ENCODE results near the gene FRMD4A.
A peak's percentile ranks its signal among the peaks of the same experiment; 100 is the strongest.

The FRMD4A gene

GRCh38 chr10:13672548-13672947 is 658.2 kb downstream of the FRMD4A start:
- no peak for DNase-seq (ENCODE audit: low spot score)

DNA sequence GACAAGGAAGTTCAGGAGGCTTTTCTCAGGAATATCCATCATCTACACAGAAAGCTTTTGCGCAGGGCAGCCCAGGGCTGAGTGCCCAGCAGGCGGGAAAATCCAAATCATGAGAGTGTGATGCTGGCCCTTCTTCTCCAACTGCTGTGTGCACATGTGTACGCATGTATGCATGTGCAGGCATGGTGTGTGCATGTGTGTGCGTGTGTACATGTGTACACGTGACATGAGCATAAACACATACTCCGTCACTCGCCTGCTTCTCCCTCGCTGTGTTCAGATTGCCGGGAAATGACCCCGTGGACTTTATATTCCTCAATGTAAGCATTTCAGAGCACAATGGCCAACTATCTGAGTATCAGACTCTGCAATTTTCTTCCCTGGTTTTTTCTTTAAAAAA is 658.8 kb downstream of the FRMD4A start:
- no peak for DNase-seq (ENCODE audit: low spot score)

DNA sequence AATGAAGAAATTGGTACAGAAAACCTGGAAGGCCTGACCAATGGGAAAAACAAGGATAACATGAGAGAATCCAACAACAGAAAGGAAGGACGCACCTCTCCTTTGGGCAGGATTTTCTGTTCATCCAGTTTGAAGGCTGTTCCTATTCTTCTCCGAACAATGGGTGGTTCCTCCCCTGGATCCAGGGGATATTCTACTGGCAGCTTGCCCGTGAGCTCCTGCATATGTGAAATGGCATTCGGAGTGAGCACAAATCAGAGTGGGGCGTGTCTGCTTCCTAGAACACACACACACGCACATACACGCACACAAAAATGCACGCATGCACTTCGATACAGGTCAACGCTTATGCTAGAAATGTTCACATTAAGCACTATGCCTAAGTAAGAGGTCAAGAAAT is 660.4 kb downstream of the FRMD4A start:
- DNase-seq (ENCODE audit: low spot score): no peak

- DNase-seq (ENCODE audit: low spot score): no peak
Observed at GRCh38 chr10:13669901-13670300, 660.8 kb downstream of the FRMD4A start.

DNA sequence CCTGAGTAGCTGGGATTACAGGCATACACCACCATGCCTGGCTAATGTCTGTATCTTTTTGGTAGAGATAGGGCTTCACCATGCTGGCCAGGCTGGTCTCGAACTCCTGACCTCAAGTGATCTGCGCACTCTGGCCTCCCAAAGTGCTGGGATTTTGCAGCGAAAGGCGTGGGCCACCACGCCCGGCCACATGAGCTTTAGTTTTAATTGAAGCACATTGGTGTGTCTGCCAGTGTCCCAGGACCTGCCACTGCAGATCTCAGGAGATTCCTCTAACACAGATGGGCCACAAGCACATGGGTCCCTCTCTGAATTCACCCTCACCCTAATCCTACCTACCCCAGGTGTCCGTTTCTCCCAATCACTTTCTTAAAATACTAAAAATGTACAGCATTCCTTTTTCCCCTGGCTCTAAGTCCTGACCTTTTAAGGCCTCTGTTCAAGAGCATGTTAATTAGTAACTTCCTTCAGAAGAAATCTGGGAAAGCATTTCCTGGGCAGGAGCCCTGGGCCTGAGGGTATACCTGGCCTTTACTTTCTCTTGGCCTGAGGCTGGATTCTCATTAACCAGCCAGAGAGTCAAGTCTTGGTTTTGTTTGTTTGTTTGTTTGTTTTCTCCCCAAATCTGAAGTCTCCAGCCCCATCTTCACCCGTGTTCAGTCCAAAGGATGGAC is 661.4 kb downstream of the FRMD4A start:
- no peak for DNase-seq (ENCODE audit: low spot score)

DNA sequence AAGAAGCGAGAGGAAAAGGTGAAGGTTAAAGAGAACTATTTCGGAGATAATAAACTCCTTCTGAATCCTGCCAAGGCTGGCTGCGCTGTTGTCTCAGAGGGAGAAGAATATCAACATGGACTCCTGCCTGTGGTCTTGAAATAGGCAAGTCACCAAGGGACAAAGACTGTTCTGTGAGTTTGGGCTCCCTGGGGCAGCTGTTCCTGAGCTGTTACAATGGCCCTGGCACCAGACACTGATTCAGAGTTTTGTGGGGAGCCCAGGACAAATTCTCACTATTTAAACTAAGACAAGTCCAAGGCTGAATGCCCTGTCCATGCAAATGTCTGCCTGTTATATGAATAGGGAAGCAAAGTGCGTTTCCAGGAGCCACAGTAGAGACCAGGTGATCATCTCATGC is 662.6 kb downstream of the FRMD4A start:
- DNase-seq (ENCODE audit: low spot score): no peak

DNA sequence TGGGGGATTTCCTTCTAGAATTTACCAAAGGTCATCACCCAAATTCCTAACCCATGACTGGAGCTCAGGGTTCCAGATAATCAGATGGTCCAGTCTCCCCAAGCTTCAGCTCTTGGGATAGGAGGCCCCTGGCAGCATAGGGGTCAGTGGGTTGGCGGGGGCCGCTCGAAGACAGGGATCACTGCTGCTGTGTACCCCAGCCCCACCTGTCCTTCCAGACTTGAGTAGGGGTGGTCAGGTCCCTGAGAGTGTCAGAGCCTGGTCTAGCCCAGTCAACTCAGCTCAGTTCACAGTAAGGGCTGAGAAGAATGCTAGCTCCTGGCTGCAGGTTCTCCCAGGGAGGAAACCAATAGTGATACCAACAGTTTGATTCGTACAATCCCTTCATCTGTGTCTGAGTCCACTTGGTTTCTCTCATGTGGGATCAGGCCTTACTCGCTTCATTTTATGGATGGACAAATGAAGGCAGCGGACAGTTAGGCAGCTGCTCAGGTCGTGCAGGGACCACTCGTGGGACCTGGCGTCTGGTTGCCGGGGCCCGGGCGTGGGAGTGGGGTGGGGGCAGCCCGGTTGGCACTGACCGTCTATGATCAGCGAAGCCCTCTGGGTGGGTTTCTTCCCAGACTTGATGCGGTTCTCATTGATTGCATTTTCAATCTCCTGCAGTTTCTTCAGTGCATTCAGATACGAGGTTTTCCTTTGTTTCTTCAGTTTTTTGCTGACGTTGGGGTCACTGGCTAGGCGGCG is 665.0 kb downstream of the FRMD4A start:
- no peak for DNase-seq (ENCODE audit: low spot score)

- DNase-seq (ENCODE audit: low spot score): no peak
Observed at GRCh38 chr10:13661256-13661655, 669.5 kb downstream of the FRMD4A start.

DNA sequence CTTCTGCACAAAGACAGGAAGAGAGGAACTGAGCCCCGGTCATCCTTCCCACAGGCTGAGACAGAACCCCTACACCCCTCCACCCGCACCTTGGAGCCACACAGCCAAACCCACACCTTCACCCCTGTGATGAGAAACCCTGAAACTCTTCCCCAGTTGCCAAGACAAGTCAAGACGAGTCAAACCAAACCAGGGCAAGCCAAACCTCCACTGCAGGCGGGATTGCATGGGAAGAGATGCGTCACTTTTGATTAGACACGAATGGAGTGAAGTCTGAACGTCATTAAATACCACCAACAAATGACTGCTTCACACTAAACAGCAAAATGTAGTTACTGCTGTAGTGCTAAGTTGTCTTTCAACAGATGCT is 670.2 kb downstream of the FRMD4A start:
- peak; percentile 28 for DNase-seq (ENCODE audit: low spot score)

DNA sequence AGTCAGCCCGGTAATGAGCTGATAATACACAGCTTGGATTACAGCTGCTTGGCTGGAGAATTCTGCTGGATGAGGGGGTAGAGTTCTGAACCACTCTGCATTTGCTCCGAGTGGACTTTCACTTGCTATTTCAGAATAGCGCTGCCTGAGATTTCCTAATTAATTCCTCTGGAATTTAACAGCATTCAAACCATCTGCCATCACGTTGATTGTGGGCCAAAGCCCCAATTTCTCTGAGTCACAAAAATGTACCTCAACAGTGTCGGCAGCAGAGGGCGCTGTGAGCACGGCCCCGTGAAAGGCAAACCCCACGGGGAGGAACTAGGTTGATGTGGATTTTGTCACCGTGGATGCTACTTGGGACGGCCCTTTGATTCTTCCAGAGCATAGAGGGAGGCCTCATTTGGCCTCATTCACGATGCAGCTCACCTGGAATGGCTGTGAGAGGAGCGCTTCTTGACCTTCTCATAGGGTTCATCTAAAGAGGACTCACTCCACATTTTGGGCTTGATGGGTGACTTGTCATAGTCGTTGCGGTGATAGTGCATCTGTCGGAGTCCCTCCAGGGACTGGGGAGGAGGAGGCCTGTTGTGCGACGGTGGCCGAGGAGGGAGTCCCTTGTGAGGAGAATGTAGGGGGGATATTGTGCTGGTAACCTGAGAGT is 670.7 kb downstream of the FRMD4A start:
- DNase-seq (ENCODE audit: low spot score): peak; percentile 92

DNA sequence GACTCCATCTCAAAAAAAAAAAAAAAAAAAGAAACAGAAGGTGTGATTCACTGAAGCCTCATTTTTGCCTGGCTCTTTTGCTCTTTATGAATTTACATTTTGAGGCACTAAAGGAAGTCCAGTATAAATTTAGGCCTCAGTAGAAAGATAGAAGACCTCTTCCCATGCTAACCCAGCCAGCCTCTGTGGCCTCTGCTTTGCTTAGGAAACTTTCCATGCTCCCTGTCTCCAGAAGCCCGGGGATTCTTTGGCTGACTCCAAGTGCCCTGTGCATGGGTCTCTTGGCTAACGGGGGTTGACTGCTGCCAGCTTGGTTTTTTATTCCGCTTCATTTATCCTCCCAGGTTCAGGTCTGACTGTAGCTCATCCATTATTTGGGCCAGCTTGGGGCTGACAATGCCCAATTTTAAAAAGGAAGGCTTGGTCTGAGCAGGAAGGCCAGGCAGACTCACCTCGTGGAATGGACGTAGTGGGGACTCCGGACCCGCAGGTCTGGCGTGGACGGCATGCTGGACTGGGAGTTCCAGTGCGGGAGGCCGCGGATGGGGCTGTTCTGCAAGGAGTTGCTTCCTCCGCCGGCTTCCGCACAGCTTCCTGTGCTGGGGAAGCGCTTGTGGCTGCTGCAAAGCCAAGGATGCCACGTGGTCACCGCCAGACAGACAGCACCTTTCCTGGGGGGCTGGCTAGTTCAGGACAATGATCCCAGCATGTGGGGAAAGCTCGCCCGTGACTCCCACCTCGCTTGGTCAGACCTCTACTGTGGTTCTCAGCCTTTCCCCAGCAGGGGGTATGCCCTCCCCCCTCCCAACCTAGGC is 671.6 kb downstream of the FRMD4A start:
- DNase-seq (ENCODE audit: low spot score): no peak

DNA sequence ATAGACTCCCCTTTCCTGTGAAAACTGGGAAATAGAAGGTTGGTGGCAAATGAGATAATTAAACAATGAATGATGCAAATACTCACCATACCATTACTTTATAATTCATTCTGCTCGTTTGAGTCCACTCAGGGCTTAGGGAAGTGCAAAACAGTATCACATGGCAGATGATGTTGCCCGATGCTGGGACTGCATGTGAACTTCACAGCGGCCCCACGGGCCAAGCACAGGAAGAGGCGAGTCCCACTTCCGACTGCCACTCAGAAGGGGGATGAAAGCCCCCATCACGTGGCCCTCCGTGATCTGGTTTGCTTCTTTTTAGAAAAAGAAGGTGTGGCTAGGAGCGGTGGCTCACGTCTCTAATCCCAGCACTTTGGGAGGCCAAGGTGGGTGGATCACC is 672.5 kb downstream of the FRMD4A start:
- no peak for DNase-seq (ENCODE audit: low spot score)

GRCh38 chr10:13657101-13657680 is 673.5 kb downstream of the FRMD4A start:
- no peak for DNase-seq (ENCODE audit: low spot score)

DNA sequence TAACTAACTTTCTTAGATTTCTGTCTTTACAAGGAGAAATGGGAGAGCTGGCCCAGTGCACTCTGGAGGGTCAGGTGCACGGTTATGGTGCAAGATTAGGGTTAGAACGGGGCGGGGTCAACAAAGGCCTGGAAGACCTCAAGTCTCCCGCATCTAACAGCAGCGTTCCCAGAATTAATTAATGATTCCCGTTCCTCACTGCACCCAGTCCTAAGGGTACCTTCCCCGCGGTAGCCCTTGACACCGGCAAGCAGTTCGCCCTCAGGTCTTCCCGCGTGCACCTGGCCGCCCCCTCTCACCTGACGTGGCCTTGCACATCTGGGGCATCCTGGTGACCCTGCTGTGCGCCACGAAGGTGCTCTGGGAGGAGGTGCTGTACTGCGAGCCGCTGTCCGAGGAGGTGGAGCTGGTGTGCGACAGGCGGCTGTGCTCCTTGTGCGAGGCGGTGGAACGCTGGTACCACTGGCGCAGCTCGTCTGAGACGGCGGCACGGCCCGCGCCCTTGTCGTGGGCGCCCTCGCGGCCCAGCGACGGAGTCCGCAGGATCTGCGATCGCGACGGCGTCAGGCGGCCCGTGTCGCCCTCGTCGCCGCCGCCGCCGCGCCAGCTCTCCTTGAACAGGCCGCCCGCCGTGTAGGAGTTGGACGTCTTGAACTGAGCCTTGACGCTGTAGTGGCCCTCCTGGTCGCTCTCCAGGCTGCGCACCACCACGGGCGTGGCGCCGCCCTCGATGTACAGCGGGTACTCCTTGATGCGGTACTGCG is 674.2 kb downstream of the FRMD4A start:
- no peak for DNase-seq (ENCODE audit: low spot score)

- no peak for DNase-seq (ENCODE audit: low spot score)
Observed at GRCh38 chr10:13654846-13655245, 675.9 kb downstream of the FRMD4A start.

DNA sequence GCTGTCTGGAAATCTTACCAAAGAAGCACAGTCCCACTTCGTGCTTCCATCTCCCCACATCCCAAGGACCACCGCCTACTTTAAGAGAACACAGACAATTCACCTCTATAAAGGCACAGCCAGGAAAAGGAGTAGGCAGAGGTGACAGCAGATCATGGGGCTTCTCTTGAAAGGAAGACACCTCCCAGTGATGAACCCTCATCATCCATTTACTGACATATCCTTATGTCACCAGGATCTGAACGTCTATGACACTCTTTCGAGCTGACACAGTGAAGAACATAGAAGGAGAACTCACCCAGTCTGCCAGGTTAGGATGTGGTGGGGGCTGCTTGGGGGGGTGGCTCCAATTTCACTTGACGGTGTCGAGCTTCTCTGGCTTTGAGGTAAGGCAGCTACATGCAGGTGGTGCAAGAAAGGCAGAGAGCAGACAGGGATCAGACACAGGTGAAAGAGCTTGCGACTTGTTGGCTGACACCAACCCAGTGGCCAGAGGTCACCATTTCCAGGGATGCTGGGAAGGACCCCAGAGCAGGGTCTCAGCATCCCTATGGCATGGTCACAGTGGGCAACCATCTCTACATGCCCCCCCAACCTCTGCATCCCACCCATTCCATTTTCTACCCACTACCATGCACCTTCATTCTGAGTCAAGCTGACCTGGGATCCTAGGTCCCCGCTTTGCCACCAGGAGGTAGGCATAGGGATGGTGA is 676.5 kb downstream of the FRMD4A start:
- DNase-seq (ENCODE audit: low spot score): no peak

DNA sequence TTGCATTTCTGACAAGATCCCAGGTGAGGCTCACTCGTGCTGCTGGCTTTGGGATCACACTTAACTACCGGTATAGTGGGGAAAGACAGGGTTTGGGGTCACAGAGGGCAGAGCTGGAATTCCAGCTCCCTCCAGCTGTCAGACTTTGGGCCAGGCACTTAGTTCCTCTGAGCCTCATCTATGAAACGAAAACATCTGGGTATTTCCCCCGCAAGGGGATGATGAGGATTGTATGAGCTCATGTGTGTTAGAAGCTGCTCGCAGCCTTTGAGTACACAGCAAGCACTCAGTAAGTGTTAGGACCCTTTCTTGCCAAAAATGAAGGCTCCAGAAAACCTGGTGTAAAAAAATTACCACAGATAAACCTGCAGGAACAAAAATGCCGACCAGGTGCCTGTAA is 677.9 kb downstream of the FRMD4A start:
- DNase-seq (ENCODE audit: low spot score): no peak

DNA sequence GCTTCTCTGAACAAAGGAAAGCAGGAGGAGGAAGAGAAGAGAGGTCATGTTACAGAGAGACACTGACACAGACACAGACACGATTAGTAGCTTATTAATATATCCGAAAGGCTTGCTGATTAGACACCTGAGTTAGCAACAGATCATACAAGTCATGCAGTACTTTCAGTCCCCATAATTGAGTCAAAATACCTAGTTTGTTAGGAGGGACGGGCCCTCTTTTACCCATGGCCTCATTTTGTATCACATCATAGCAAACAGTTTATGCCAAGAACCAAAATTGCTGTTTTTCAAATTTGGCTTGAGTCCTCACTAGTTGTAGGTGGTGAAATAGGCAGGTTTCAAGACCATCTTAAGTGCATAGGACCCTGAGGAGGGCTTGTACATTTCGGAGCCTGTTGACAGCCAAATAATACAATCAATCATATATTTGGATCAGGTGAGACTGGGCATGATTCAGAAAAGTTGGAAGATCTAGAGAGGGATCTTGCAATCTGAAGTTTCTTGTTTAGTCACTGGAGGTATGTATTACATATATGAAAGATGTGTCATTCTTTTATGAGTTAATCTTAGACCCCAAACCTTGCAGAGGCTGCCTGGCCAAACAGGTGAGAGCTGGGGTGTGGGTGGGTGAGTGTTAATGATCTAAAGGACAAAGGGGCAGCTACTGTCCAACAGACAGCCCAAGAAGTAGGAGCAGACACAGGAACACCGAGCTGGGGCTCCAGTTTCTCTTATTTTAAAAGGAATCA is 678.6 kb downstream of the FRMD4A start:
- no peak for DNase-seq (ENCODE audit: low spot score)

GRCh38 chr10:13650961-13651360 is 679.8 kb downstream of the FRMD4A start:
- DNase-seq (ENCODE audit: low spot score): no peak
